Left kidney (tissue), 2 donors: ENCODE results near the gene WASHC4. TPM values are rescaled to one million over a fixed set of nuclear protein-coding genes. Genes with fewer than 3 reads are reported as not detected.
"Not testable (repeated sequence)": the region's sequence is repeated elsewhere in the genome, so short reads cannot be mapped to it uniquely, and the experiment has no call there.

Experiments
- DNase-seq: peaks from one replicate; pipeline ENCODE4 v3.0.0-alpha.2; 2013
- polyA plus RNA-seq: library from polyadenylated mRNA; unstranded; fragments of 120-200 nt; gene quantifications from one replicate; pipeline ENCODE4 v1.2.1, GENCODE V29; 2013; ENCODE audit not compliant: insufficient read length

WASHC4 gene
- polyA plus RNA-seq, 1 donor: 79.2 TPM

GRCh38 chr12:105162174-105162573, 54.6 kb downstream of the WASHC4 start:
- no peak for DNase-seq

GRCh38 chr12:105164068-105164467, 56.5 kb downstream of the WASHC4 start:
- no peak for DNase-seq

GRCh38 chr12:105166736-105167135, 59.2 kb downstream of the WASHC4 start:
- no peak for DNase-seq

GRCh38 chr12:105167346-105167745, 59.8 kb downstream of the WASHC4 start:
- DNase-seq: no peak

- DNase-seq: no peak
These were observed 60.5 kb downstream of the WASHC4 start for GRCh38 chr12:105168006-105168405.

- no peak for DNase-seq
These were observed 62.6 kb downstream of the WASHC4 start for GRCh38 chr12:105170139-105170538.

GRCh38 chr12:105171691-105172436, 64.3 kb downstream of the WASHC4 start:
- DNase-seq: no peak

GRCh38 chr12:105175397-105175990, 68.0 kb downstream of the WASHC4 start:
- DNase-seq: no peak

GRCh38 chr12:105177208-105177607, 69.7 kb downstream of the WASHC4 start:
- DNase-seq: no peak

GRCh38 chr12:105179114-105179513, 71.6 kb downstream of the WASHC4 start:
- DNase-seq: not testable (repeated sequence)

- not testable (repeated sequence) for DNase-seq
These were observed 75.9 kb downstream of the WASHC4 start for GRCh38 chr12:105183406-105183805.

- not testable (repeated sequence) for DNase-seq
These were observed 76.4 kb downstream of the WASHC4 start for GRCh38 chr12:105183976-105184375.

- no peak for DNase-seq
These were observed 81.8 kb downstream of the WASHC4 start for GRCh38 chr12:105189293-105189692.

- no peak for DNase-seq
These were observed 83.0 kb downstream of the WASHC4 start for GRCh38 chr12:105190530-105190929.

- DNase-seq: no peak
These were observed 85.2 kb downstream of the WASHC4 start for GRCh38 chr12:105192624-105193225.

- DNase-seq: no peak
These were observed 87.4 kb downstream of the WASHC4 start for GRCh38 chr12:105194947-105195346.

GRCh38 chr12:105196090-105196489, 88.6 kb downstream of the WASHC4 start:
- DNase-seq: no peak

GRCh38 chr12:105198961-105199360, 91.4 kb downstream of the WASHC4 start:
- DNase-seq: no peak

GRCh38 chr12:105200385-105200784, 92.9 kb downstream of the WASHC4 start:
- DNase-seq: no peak

GRCh38 chr12:105201299-105201698, 93.8 kb downstream of the WASHC4 start:
- peak; percentile 46 for DNase-seq

GRCh38 chr12:105202202-105202601, 94.7 kb downstream of the WASHC4 start:
- no peak for DNase-seq

- DNase-seq: no peak
These were observed 96.6 kb downstream of the WASHC4 start for GRCh38 chr12:105204127-105204526.

- DNase-seq: no peak
These were observed 97.4 kb downstream of the WASHC4 start for GRCh38 chr12:105204916-105205315.
